GM19193 (cell line): ENCODE data around the gene SPSB2.

Source experiments
- POLR2A ChIP-seq: IDR thresholded peaks from 4 replicates; pipeline ENCODE4 v1.6.1; 2011; ENCODE audit not compliant: insufficient read depth, insufficient read length; ENCODE audit errors: extremely low read depth

SPSB2 gene

GRCh38 chr12:6829536-6830220 is 43.4 kb downstream of the SPSB2 start:
- TF ChIP-seq POLR2A: no peak

GRCh38 chr12:6828781-6829535 is 44.1 kb downstream of the SPSB2 start:
- TF ChIP-seq POLR2A: no peak

- TF ChIP-seq POLR2A: no peak
Observed at GRCh38 chr12:6827982-6828780, 44.9 kb downstream of the SPSB2 start, which contains the start of gene P3H3. TSS of gene P3H3 (plus strand) at chr12:6828407. CDS start at chr12:6828441, 34 bp downstream.

GRCh38 chr12:6827437-6827911 is 45.6 kb downstream of the SPSB2 start:
- TF ChIP-seq POLR2A: no peak

- no peak for TF ChIP-seq POLR2A
Observed at GRCh38 chr12:6826734-6827436, 46.2 kb downstream of the SPSB2 start.

- TF ChIP-seq POLR2A: no peak
Observed at GRCh38 chr12:6826125-6826733, 46.9 kb downstream of the SPSB2 start.

GRCh38 chr12:6825398-6826124 is 47.5 kb downstream of the SPSB2 start:
- TF ChIP-seq POLR2A: no peak

- TF ChIP-seq POLR2A: no peak
Observed at GRCh38 chr12:6824901-6825381, 48.2 kb downstream of the SPSB2 start.

GRCh38 chr12:6824085-6824775 is 48.9 kb downstream of the SPSB2 start:
- no peak for TF ChIP-seq POLR2A

- TF ChIP-seq POLR2A: no peak
Observed at GRCh38 chr12:6823182-6824084, 49.7 kb downstream of the SPSB2 start.

- no peak for TF ChIP-seq POLR2A
Observed at GRCh38 chr12:6822426-6823135, 50.5 kb downstream of the SPSB2 start.
